ENCODE results near the gene PHLPP2.

DNA sequence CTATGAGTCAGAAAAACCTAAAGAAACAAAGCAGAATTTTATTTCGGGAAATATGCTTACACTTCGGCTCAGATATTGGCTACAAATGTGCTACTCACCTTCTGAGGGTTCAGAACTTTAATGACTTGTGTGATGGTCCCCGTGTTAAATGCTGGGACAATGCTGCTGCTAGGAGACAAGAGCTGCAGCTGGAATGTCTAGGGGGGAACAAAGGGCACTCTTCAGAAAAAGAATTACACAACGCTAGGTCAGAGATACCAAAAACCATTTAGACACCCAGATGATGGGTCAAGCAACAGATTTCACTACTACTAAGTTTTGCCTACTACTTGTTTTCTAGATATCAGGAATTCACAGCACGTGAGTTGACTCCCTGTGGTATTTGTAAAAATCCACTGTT is 10.0 kb upstream of the PHLPP2 start:
- TF ChIP-seq, protein P1, sequence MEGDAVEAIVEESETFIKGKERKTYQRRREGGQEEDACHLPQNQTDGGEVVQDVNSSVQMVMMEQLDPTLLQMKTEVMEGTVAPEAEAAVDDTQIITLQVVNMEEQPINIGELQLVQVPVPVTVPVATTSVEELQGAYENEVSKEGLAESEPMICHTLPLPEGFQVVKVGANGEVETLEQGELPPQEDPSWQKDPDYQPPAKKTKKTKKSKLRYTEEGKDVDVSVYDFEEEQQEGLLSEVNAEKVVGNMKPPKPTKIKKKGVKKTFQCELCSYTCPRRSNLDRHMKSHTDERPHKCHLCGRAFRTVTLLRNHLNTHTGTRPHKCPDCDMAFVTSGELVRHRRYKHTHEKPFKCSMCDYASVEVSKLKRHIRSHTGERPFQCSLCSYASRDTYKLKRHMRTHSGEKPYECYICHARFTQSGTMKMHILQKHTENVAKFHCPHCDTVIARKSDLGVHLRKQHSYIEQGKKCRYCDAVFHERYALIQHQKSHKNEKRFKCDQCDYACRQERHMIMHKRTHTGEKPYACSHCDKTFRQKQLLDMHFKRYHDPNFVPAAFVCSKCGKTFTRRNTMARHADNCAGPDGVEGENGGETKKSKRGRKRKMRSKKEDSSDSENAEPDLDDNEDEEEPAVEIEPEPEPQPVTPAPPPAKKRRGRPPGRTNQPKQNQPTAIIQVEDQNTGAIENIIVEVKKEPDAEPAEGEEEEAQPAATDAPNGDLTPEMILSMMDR (IDR thresholded peaks at IDR 0.05; ENCODE audit: low read depth, low read length) = no peak
- TF ChIP-seq POLR2A (IDR thresholded peaks at IDR 0.05; ENCODE audit: extremely low read depth, insufficient read length) = no peak
